Activated B cell treated with CpG ODN at 0.5 μM for 24 hours (primary cell): ENCODE measurements around the gene TMEM165. TPM values are rescaled to one million over a fixed set of nuclear protein-coding genes. Genes with fewer than 3 reads are reported as not detected.

Experiments used
- ATAC-seq: fragments of 200-7000 bp; cut with Tn5 transposase; one replicate; pipeline ENCODE4 v1.10.0; 2021; ENCODE audit warnings: low read depth, mild to moderate bottlenecking, moderate library complexity
- CTCF ChIA-PET: fragments of 350-600 bp; sonication (Branson Sonifier 250); formaldehyde crosslinking; loops from one replicate; lab custom pipeline; 2021; ENCODE audit warnings: antibody characterized with exemption; lab: Charles Lee
- POLR2A ChIA-PET: fragments of 350-600 bp; sonication (Branson Sonifier 250); formaldehyde crosslinking; loops from one replicate; lab custom pipeline; 2021; ENCODE audit warnings: antibody characterized with exemption; lab: Charles Lee
- DNase-seq: peaks from one replicate; pipeline ENCODE4 v3.0.0; 2022
- H3K27ac Mint-ChIP-seq: one replicate; pipeline ENCODE4 v1.8.0; 2020; ENCODE audit warnings: mixed read lengths
- H3K27me3 Mint-ChIP-seq: one replicate; pipeline ENCODE4 v1.8.0; 2021; ENCODE audit warnings: mixed read lengths
- H3K36me3 Mint-ChIP-seq: one replicate; pipeline ENCODE4 v1.8.0; 2021; ENCODE audit warnings: low read depth, mixed read lengths
- H3K4me1 Mint-ChIP-seq: one replicate; pipeline ENCODE4 v1.8.0; 2021; ENCODE audit warnings: mixed read lengths
- H3K4me3 Mint-ChIP-seq: one replicate; pipeline ENCODE4 v1.8.0; 2020; ENCODE audit warnings: mild to moderate bottlenecking, mixed read lengths
- H3K9me3 Mint-ChIP-seq: one replicate; pipeline ENCODE4 v1.8.0; 2020; ENCODE audit warnings: mixed read lengths
- intact Hi-C: fragments of 100-400 bp; cut with micrococcal nuclease; formaldehyde crosslinking; loops from one replicate; pipeline ENCODE4 v1.15.1; 2024
- total RNA-seq: library from RNA; stranded (reverse); gene quantifications from 2 replicates; pipeline ENCODE4 v1.2.3, GENCODE V29; 2022
- TF ChIP-seq, protein P1 (sequence below): fragments of 200-600 bp; IDR thresholded peaks from one replicate; pipeline ENCODE4 v1.8.0; 2022; ENCODE audit warnings: antibody characterized with exemption, mild to moderate bottlenecking

TMEM165 gene
- total RNA-seq, 1 donor from 2014 or later = 90.2 TPM

DNA sequence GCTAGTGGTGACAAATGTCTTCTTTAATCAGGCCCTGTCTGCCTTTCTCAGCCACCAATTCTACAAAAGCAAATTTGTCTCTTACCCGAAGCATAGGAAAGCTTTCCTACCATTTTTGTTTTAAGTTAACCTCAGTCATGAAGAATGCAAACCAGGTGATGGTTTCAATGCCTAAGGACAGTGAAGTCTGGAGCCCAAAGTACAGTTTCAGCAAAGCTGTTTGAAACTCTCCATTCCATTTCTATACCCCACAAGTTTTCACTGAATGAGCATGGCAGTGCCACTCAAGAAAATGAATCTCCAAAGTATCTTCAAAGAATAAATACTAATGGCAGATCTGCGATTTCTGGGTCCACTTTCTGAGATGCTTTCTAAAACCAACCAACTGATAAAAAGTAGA, 25.8 kb upstream of the TMEM165 start:
- ATAC-seq (no peak), DNase-seq (no peak)
- TF ChIP-seq, protein P1, sequence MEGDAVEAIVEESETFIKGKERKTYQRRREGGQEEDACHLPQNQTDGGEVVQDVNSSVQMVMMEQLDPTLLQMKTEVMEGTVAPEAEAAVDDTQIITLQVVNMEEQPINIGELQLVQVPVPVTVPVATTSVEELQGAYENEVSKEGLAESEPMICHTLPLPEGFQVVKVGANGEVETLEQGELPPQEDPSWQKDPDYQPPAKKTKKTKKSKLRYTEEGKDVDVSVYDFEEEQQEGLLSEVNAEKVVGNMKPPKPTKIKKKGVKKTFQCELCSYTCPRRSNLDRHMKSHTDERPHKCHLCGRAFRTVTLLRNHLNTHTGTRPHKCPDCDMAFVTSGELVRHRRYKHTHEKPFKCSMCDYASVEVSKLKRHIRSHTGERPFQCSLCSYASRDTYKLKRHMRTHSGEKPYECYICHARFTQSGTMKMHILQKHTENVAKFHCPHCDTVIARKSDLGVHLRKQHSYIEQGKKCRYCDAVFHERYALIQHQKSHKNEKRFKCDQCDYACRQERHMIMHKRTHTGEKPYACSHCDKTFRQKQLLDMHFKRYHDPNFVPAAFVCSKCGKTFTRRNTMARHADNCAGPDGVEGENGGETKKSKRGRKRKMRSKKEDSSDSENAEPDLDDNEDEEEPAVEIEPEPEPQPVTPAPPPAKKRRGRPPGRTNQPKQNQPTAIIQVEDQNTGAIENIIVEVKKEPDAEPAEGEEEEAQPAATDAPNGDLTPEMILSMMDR = no peak
- Mint-ChIP-seq H3K9me3 (no peaks in the 10 kb centered on the region), H3K4me3 (no peak overlapping the region), H3K4me1 (no peaks in the 10 kb centered on the region), H3K27me3 (no peaks in the 10 kb centered on the region), H3K36me3 (no peaks in the 10 kb centered on the region), H3K27ac (no peak overlapping the region)
- ChIA-PET CTCF (no interaction called here), POLR2A (no interaction called here)
- intact Hi-C loops = no loop called here

DNA sequence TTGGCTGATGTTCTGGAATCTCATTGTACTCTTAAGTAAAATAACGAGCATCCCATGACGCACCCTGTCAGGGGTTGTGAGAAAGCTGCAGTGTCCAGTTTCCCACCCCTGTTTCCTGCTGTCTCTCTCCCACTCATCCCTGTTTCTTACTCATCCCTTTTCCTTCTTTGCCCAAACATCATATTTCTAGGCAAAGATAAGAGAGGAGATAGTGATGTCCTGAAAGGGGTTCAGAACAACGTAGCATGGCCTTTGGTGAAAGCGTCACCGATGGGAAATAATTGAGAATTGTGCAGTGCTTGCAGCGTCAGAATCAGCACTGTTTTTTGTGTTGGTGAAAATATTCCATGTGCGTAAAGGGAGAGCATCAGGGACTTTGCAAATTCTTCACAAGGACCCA, 23.5 kb upstream of the TMEM165 start:
- Mint-ChIP-seq H3K36me3 (no peaks in the 10 kb centered on the region), H3K27ac (no peak overlapping the region), H3K4me1 (no peaks in the 10 kb centered on the region), H3K9me3 (no peaks in the 10 kb centered on the region), H3K27me3 (no peaks in the 10 kb centered on the region), H3K4me3 (no peak overlapping the region)
- ChIA-PET CTCF (no interaction called here), POLR2A (no interaction called here)
- no peak for ATAC-seq
- no peak for DNase-seq
- intact Hi-C loops = no loop called here
- TF ChIP-seq, protein P1 = no peak

- POLR2A ChIA-PET = no interaction called here
- H3K27me3 Mint-ChIP-seq = no peaks in the 10 kb centered on the region
- H3K36me3 Mint-ChIP-seq = no peaks in the 10 kb centered on the region
- H3K4me1 Mint-ChIP-seq = no peaks in the 10 kb centered on the region
- no peak for ATAC-seq
- H3K9me3 Mint-ChIP-seq = no peaks in the 10 kb centered on the region
- DNase-seq = no peak
- H3K4me3 Mint-ChIP-seq = no peak overlapping the region
- CTCF ChIA-PET = no interaction called here
- TF ChIP-seq, protein P1 = no peak
- intact Hi-C loops = no loop called here
- no peak overlapping the region for H3K27ac Mint-ChIP-seq
These were observed 22.3 kb upstream of the TMEM165 start for GRCh38 chr4:55373461-55373860.

DNA sequence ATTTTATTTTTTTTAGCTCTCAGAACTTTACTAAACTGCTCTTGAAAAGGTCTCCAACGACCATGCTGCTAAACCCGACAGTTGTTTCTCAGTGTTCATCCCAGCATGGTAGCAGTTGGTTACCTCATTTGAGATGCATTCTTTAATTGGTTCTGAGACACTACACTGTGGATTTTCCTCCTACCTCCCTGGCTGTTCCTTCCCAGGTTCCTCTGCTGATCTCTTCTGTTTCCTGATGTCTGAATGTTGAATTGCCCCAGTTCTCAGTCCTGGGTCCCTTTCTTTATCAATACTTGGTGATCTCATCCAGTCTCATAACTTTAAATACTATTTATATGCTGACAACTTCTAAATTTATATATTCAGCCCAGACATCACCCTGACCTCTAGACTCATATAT, 19.1 kb upstream of the TMEM165 start:
- H3K27ac Mint-ChIP-seq = no peak overlapping the region
- ATAC-seq = no peak

DNA sequence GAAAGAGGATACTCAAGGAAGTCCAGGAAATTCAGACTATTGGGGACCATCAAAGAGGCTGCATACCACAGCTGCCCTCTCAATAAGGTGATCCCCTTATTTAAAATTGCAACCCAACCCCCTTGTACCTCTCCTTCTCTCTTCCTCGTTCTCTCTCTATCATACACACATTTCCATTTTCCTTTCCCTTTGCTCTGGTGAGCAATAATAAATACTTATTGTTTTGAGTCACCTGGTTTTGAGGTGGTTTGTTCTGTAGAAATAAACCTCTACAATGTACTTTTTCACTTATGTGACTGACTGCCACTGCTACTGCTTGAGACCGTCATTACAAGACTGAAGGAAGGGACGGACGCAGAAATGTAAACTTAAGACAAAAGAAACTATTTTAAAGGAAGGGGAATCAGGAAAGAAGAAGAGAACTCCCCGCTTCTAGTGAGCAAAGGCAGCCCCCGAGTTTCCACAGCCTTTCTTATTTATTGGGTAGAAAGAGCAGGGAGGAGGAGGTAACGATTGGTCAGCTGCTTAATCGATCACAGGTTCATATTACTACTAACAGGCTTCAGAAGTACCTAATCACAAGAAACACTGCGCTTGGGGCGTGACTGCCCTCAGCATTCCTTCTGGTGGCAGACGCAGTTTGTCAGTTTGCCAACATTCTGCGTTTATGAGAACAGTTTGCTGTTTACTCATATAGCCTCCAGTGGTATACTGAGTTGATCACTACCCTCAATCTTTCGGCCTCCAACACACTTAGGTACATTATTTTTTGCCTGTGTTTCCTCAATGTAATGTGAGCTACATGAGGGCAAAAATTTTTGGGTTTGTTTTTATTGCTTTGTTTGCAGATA, 16.9 kb upstream of the TMEM165 start:
- no peak overlapping the region for H3K27ac Mint-ChIP-seq
- H3K4me3 Mint-ChIP-seq = no peak overlapping the region
- TF ChIP-seq, protein P1 = no peak
- H3K36me3 Mint-ChIP-seq = no peaks in the 10 kb centered on the region
- POLR2A ChIA-PET = no interaction called here
- no peaks in the 10 kb centered on the region for H3K4me1 Mint-ChIP-seq
- ATAC-seq (no peak), DNase-seq (no peak)
- H3K27me3 Mint-ChIP-seq = no peaks in the 10 kb centered on the region
- no peaks in the 10 kb centered on the region for H3K9me3 Mint-ChIP-seq
- CTCF ChIA-PET = no interaction called here
- intact Hi-C loops = no loop called here

More for the DNA sequence above, 19.1 kb upstream of the TMEM165 start:
- CTCF ChIA-PET = no interaction called here
- POLR2A ChIA-PET = no interaction called here
- Mint-ChIP-seq H3K27me3 (no peaks in the 10 kb centered on the region), H3K4me3 (no peak overlapping the region), H3K9me3 (no peaks in the 10 kb centered on the region), H3K4me1 (no peaks in the 10 kb centered on the region), H3K36me3 (no peaks in the 10 kb centered on the region)
- TF ChIP-seq, protein P1 = no peak
- no peak for DNase-seq
- intact Hi-C loops = no loop called here
